ELF-1 (cell line): ENCODE results near the gene PEF1.

Experiments
- DNase-seq: peaks from one replicate; pipeline ENCODE4 v3.0.0-alpha.2; 2016; ENCODE audit warnings: low read depth, low spot score

Gene PEF1

GRCh38 chr1:31584869-31585735, 59.6 kb downstream of the PEF1 start:
- DNase-seq, result no peak

GRCh38 chr1:31583995-31584868, 60.4 kb downstream of the PEF1 start:
- DNase-seq, result no peak

- no peak for DNase-seq
Measured at GRCh38 chr1:31583082-31583994, 61.3 kb downstream of the PEF1 start.

- no peak for DNase-seq
Measured at GRCh38 chr1:31581821-31582810, 62.6 kb downstream of the PEF1 start.

- no peak for DNase-seq
Measured at GRCh38 chr1:31580891-31581603, 63.6 kb downstream of the PEF1 start.

- DNase-seq, result no peak
Measured at GRCh38 chr1:31580513-31580870, 64.2 kb downstream of the PEF1 start.
